Esophagus squamous epithelium (tissue), 5 donors: ENCODE measurements around the gene ZNF488. TPM values are rescaled to one million over a fixed set of nuclear protein-coding genes. Genes with fewer than 3 reads are reported as not detected.

ENCODE experiments used
- DNase-seq: peaks from one replicate; lab custom pipeline; 2025; lab: John Stamatoyannopoulos, UW
- H3K27ac ChIP-seq, 4 donors: fragments of 200-600 bp; sonication (generic); one replicate each; pipeline ENCODE4 v1.5.1; 2016 to 2019; ENCODE audit warnings: mild to moderate bottlenecking in 1 of 4
- H3K27me3 ChIP-seq, 4 donors: fragments of 200-600 bp; sonication (generic); 1 replicate in 3 of 4; 2 replicates in 1 of 4; pipeline versions ENCODE4 v1.5.1 to v1.6.0; 2017 to 2021; ENCODE audit warnings: antibody characterized with exemption in 1 of 4
- H3K36me3 ChIP-seq, 3 donors: fragments of 200-600 bp; sonication (generic); one replicate each; pipeline ENCODE4 v1.5.1; 2016 to 2019
- H3K4me1 ChIP-seq, 3 donors: fragments of 200-600 bp; sonication (generic); one replicate each; pipeline ENCODE4 v1.5.1; 2017 to 2019
- H3K4me3 ChIP-seq, 4 donors: fragments of 200-600 bp; sonication (generic); 1 replicate in 3 of 4; 2 replicates in 1 of 4; pipeline ENCODE4 v1.5.1; 2016 to 2019; ENCODE audit warnings: mild to moderate bottlenecking in 2 of 4, moderate library complexity in 1 of 4
- H3K9me3 ChIP-seq, 3 donors: fragments of 200-600 bp; sonication (generic); one replicate each; pipeline ENCODE4 v1.5.1; 2016 to 2019
- POLR2A ChIP-seq, 4 donors: fragments of 450-650 bp; IDR thresholded peaks; one replicate each; pipeline ENCODE4 v1.6.1; 2017; ENCODE audit warnings: antibody characterized with exemption in 4 of 4, mild to moderate bottlenecking in 4 of 4, moderate library complexity in 3 of 4
- WGBS, 2 donors: methylation state at CpG; one replicate each; pipeline ENCODE4 v1.1.5; 2018; 5-methylcytosine and 5-hydroxymethylcytosine counted together
- intact Hi-C: fragments of 100-400 bp; cut with DNase I; formaldehyde crosslinking; loops from one replicate; pipeline ENCODE4 v1.15.0; 2022
- total RNA-seq, 4 donors: library from RNA; depleted of rRNA; stranded (reverse); fragments of >200 nt; gene quantifications; one replicate each; pipeline ENCODE4 v1.1.0, GENCODE V29; 2016
- TF ChIP-seq, protein P1 (sequence below), 6 experiments: fragments of 450-650 bp in 4 of 6; fragments of 200-600 bp in 2 of 6; sonication (generic) in 2 of 6; IDR thresholded peaks; one replicate each; pipeline ENCODE4 v1.5.1; 2016 to 2019; ENCODE audit warnings: antibody characterized with exemption in 6 of 6, mild to moderate bottlenecking in 4 of 6, moderate library complexity in 4 of 6
- donor health status: DM: yes; HTN: yes; CAD: no.

ZNF488 gene
- total RNA-seq, 4 donors from 2014 or later = 0.29 to 1.4 (median 0.73) TPM

DNA sequence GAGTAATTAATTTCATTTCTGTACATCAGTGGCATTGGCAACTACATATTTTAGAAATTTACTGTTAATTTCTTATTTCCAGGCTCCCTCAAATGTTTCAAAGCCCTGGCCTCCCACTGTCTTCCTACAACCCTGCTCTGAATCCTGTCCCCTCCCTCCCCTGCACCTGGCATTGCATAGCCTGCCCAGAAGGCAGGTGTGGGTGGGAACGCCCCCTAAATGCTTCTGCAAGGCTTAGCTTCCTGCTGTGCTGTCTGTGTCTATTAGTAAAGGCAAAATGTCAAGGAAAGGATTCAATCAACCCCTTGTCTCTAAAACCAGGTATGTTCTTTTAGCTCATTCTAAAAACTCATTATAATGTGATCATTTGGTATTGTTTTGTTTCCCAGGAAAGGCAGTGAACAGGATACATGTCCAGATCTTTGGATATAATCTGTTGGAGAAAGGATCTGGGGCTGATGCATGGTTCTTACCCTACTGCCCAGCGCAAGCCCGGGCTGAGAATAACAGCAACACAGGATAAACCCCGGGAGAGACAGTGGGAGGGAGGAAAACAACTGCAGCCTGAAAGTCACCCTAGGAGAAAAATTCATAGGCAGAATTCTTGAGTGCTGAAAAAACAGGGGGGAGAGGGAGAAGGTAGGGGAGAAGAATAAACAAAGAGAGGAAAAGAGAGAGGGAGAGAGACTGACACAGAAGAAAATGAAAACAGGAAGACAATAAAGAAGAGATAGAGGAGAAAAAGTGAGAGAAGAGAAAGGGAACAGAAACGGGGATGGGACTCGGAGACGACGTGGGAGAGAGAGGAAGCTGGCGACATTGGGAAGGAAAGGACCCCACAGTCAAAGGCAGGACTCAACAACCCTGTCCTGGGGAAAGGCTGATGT lies 589 bp downstream of the ZNF488 start:
- intact Hi-C loops = loop anchor here (5.0 kb wide), 1 partner anchor 1101 kb away; no protein-coding TSS in a partner anchor
- 3 to 13% methylated on average over 9 of the region's 9 CpGs for WGBS, 2 donors
- H3K4me3 ChIP-seq = peak overlapping the region; percentile 67 to 97 (median 82)
- H3K9me3 ChIP-seq = no peaks in the 10 kb centered on the region
- no peak for TF ChIP-seq POLR2A (IDR thresholded peaks at IDR 0.05)
- TF ChIP-seq, protein P1, sequence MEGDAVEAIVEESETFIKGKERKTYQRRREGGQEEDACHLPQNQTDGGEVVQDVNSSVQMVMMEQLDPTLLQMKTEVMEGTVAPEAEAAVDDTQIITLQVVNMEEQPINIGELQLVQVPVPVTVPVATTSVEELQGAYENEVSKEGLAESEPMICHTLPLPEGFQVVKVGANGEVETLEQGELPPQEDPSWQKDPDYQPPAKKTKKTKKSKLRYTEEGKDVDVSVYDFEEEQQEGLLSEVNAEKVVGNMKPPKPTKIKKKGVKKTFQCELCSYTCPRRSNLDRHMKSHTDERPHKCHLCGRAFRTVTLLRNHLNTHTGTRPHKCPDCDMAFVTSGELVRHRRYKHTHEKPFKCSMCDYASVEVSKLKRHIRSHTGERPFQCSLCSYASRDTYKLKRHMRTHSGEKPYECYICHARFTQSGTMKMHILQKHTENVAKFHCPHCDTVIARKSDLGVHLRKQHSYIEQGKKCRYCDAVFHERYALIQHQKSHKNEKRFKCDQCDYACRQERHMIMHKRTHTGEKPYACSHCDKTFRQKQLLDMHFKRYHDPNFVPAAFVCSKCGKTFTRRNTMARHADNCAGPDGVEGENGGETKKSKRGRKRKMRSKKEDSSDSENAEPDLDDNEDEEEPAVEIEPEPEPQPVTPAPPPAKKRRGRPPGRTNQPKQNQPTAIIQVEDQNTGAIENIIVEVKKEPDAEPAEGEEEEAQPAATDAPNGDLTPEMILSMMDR (IDR thresholded peaks at IDR 0.05) = no peak
- H3K36me3 ChIP-seq = no peaks in the 10 kb centered on the region
- H3K27me3 ChIP-seq = no peaks in the 10 kb centered on the region
- peaks cover 7 to 18% (median 7%) of the 10 kb centered on the region in 3 donors for H3K4me1 ChIP-seq
- H3K27ac ChIP-seq = peak overlapping the region; percentile 80 to 89 (median 86)
- DNase-seq = no peak

GRCh38 chr10:47381427-47382379 lies 2.4 kb downstream of the ZNF488 start:
- no peak for TF ChIP-seq POLR2A (IDR thresholded peaks at IDR 0.05)
- TF ChIP-seq, protein P1 (IDR thresholded peaks at IDR 0.05) = no peak
- no peaks in the 10 kb centered on the region for H3K36me3 ChIP-seq
- H3K4me3 ChIP-seq = no peak overlapping the region
- peaks cover 7 to 18% (median 7%) of the 10 kb centered on the region in 3 donors for H3K4me1 ChIP-seq
- H3K9me3 ChIP-seq = no peaks in the 10 kb centered on the region
- intact Hi-C loops = loop anchor here (5.0 kb wide), 1 partner anchor 1099 kb away; no protein-coding TSS in a partner anchor
- peaks cover 0 to 11% (median 0%) of the 10 kb centered on the region in 4 donors for H3K27me3 ChIP-seq
- H3K27ac ChIP-seq = no peak overlapping the region
- 72 to 81% methylated on average over 8 to 9 of the region's 9 CpGs for WGBS, 2 donors
- no peak for DNase-seq

DNA sequence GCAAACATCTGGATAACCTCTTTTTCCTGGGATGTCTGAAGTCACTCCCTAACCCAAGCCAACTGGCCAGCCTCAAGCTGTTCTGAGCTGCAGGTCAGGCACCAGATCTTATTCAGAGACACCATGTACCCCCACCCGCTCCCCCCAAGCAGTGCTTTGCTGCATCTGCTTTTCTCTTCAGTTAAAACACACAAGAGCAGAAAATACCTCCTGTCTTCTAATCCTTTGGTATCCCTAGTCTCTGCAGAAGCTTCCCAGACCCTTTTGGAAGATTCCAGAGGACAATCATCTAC lies 3.0 kb downstream of the ZNF488 start:
- Histone ChIP-seq H3K27me3 (peaks cover 0 to 18% (median 0%) of the 10 kb centered on the region in 4 donors), H3K4me1 (peaks cover 7 to 18% (median 7%) of the 10 kb centered on the region in 3 donors), H3K27ac (no peak overlapping the region), H3K9me3 (no peaks in the 10 kb centered on the region), H3K4me3 (no peak overlapping the region), H3K36me3 (no peaks in the 10 kb centered on the region)
- no peak for TF ChIP-seq POLR2A (IDR thresholded peaks at IDR 0.05)
- TF ChIP-seq, protein P1 (IDR thresholded peaks at IDR 0.05) = no peak
- DNase-seq = no peak
- 83 to 92% methylated on average over 1 of the region's 1 CpG for WGBS, 2 donors
- intact Hi-C loops = loop anchor here (5.0 kb wide), 1 partner anchor 1099 kb away; no protein-coding TSS in a partner anchor

GRCh38 chr10:47380341-47381102 lies 3.6 kb downstream of the ZNF488 start:
- no peak overlapping the region for H3K27ac ChIP-seq
- 53 to 68% methylated on average over 5 to 7 of the region's 8 CpGs for WGBS, 2 donors
- intact Hi-C loops = loop anchor here (5.0 kb wide), 1 partner anchor 1098 kb away; no protein-coding TSS in a partner anchor

More at GRCh38 chr10:47380341-47381102, 3.6 kb downstream of the ZNF488 start:
- Histone ChIP-seq H3K4me3 (no peak overlapping the region), H3K27me3 (peaks cover 0 to 19% (median 0%) of the 10 kb centered on the region in 4 donors), H3K9me3 (no peaks in the 10 kb centered on the region), H3K36me3 (no peaks in the 10 kb centered on the region), H3K4me1 (peaks cover 7 to 18% (median 7%) of the 10 kb centered on the region in 3 donors)
- no peak for DNase-seq
- TF ChIP-seq, protein P1 (IDR thresholded peaks at IDR 0.05) = no peak
